Measurements from ENCODE around the gene RTN4RL1. TPM values are rescaled to one million over a fixed set of nuclear protein-coding genes. Genes with fewer than 3 reads are reported as not detected.
A peak's percentile ranks its signal among the peaks of the same experiment; 100 is the strongest.

The RTN4RL1 gene
- total and polyA plus RNA-seq, 2 of the 4 experiments (the other 2 are of a cell fraction), result under 0.01 to 0.03 TPM

DNA sequence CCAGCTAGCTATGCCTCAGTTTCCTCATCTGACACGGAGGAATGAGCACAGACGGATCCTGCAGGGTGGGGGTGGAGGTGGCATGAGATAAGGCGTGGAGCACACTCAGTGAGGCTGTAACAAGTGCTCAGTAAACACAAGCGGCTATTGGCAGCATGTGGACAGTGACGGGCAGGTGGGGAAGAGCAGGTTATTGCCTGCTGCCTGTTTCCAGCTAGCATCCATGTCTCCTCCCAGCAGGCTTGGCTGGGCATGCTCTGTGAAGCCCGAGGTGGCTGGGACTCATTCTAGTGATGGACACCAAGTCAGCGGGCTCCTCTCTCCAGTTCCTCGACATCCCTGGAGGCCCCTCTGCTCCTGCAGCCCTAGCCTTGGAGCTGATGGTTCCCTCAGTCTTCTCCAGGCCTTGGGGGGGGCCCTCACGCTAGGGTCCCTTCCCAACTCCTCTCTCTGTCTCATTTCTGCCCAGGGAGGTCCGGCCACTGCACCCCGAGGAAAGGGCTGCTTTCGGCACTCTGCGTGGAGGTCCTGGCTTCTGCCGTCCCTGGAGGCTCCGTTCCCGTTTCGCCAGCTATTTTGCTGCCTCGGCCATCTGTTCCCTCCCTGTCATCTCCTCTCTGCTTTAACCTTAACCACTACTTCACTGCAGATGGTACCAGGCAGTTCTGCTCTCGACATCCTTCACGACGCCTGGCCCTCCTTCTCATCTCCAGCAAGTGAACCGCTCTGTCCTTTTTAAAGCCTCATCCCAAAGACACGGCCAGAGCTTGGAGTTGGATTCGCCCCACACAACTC, 6.2 kb downstream of the RTN4RL1 start:
- H3K79me1 ChIP-seq (ENCODE audit: low read depth in 1 of 2, low read length in 2 of 2), result no peaks in the 10 kb centered on the region
- no peak overlapping the region for H2AFZ ChIP-seq (replicated peaks; ENCODE audit: low read length, poor library complexity)
- intact Hi-C loops (cut with micrococcal nuclease), result no loop called here
- H3K27ac ChIP-seq (ENCODE audit: insufficient read depth, low read length), result no peak overlapping the region
- no peak overlapping the region; the same call in 1 of the 2 replicates for H3K23ac ChIP-seq (ENCODE audit: low read depth, low read length)
- TF ChIP-seq NFE2L2 (IDR thresholded peaks at IDR 0.05; ENCODE audit: low read depth, low read length), result no peak
- TF ChIP-seq FOS (IDR thresholded peaks at IDR 0.05; ENCODE audit: low read depth, low read length), result no peak
- TF ChIP-seq POLR2A (IDR thresholded peaks at IDR 0.05; ENCODE audit: low read depth, low read length), result no peak
- no peak overlapping the region for H3K14ac ChIP-seq (replicated peaks; ENCODE audit: low read depth, low read length)
- peak overlapping the region; percentile 18 for H2AK9ac ChIP-seq (replicated peaks; ENCODE audit: low read depth, low read length, poor library complexity)
- no peak overlapping the region for H3K4ac ChIP-seq (ENCODE audit: low read depth, low read length)
- no peak overlapping the region for H4K8ac ChIP-seq (ENCODE audit: low read depth in 2 of 2, low read length in 2 of 2)
- CTCF ChIA-PET, result no interaction called here
- H3K9me1 ChIP-seq (ENCODE audit: insufficient read depth, low read length), result no peaks in the 10 kb centered on the region
- no peak overlapping the region for H3K56ac ChIP-seq (ENCODE audit: extremely low read depth, insufficient read depth, low read length)
- H2BK120ac ChIP-seq (ENCODE audit: low read depth, low read length), result no peak overlapping the region
- peaks cover 81% of the 10 kb centered on the region for H3K27me3 ChIP-seq (ENCODE audit: control insufficient read depth, insufficient read depth, low read length)
- ATAC-seq (ENCODE audit: low read depth) (no peak), DNase-seq (no peak)
- no TSS peak for BruUV-seq (replicated peaks)
- no peak overlapping the region for H3K4me2 ChIP-seq (ENCODE audit: low read depth, low read length)
- no peak overlapping the region for H3K18ac ChIP-seq (ENCODE audit: low read depth, low read length)
- H2BK5ac ChIP-seq (ENCODE audit: low read depth, low read length, poor library complexity, severe bottlenecking), result no peak overlapping the region
- H4K5ac ChIP-seq (ENCODE audit: low read depth, low read length), result no peak overlapping the region
- dilution Hi-C loops (cut with HindIII; ENCODE audit: low sequenced_read_pairs, unreplicated experiment), result no loop called here
- no peak overlapping the region for H2BK20ac ChIP-seq (ENCODE audit: low read depth, low read length)
- WGBS, 2 experiments (ENCODE audit: extremely low coverage in 2 of 2, insufficient read length in 1 of 2), result 51% methylated on average over 18 of the region's 24 CpGs; no CpG with 5 or more reads in 1 of the 2 experiments
- no peaks in the 10 kb centered on the region for H3K36me3 ChIP-seq (ENCODE audit: control insufficient read depth, insufficient read depth, low read length)
- no peak overlapping the region for H2BK15ac ChIP-seq (ENCODE audit: low read depth, low read length)
- no peak overlapping the region for H3K4me3 ChIP-seq (ENCODE audit: insufficient read depth, low read depth, low read length)
- no peaks in the 10 kb centered on the region; the same call in 1 of the 2 replicates for H3K4me1 ChIP-seq (ENCODE audit: control insufficient read depth, insufficient read depth, low read length)
- no peak overlapping the region for H3K9ac ChIP-seq (ENCODE audit: low read depth, low read length)
- no peak overlapping the region for H4K91ac ChIP-seq (ENCODE audit: insufficient read depth, low read depth, low read length)
- peaks cover 2% of the 10 kb centered on the region; the same call in 1 of the 2 replicates for H3K9me3 ChIP-seq (ENCODE audit: control insufficient read depth, insufficient read depth, low read length)
- in situ Hi-C loops (cut with MboI; ENCODE audit: low sequenced_read_pairs), result no loop called here
- H2AK5ac ChIP-seq (ENCODE audit: low read depth, low read length), result no peak overlapping the region
- POLR2A ChIA-PET (ENCODE audit: unreplicated experiment), result no interaction called here
- H4K20me1 ChIP-seq (ENCODE audit: insufficient read depth, low read length), result no peaks in the 10 kb centered on the region; the same call in 1 of the 2 replicates
